GM12878 (cell line): ENCODE results near the gene SLC39A11. TPM values are rescaled to one million over a fixed set of nuclear protein-coding genes. Genes with fewer than 3 reads are reported as not detected.

Experiments used
- ATAC-seq: fragments of 200-7000 bp; cut with Tn5 transposase; 3 replicates; pipeline ENCODE4 v1.9.1; 2020; ENCODE audit warnings: mild to moderate bottlenecking, moderate library complexity
- BruUV-seq: library from RNA; stranded (reverse); fragments of 400-500 nt; replicated peaks from 2 replicates; lab custom pipeline; 2021; lab: Mats Ljungman, UMichigan
- CTCF ChIA-PET: fragments of 300-600 bp; sonication (Branson Sonifier 250); formaldehyde crosslinking; extraction: SDS; loops from one replicate; lab custom pipeline; 2021; ENCODE audit warnings: inconsistent platforms; lab: Yijun Ruan, JAX
- POLR2A ChIA-PET: fragments of 350-600 bp; formaldehyde crosslinking; extraction: SDS; loops from one replicate; lab custom pipeline; 2021; ENCODE audit warnings: inconsistent platforms; lab: Charles Lee
- RAD21 ChIA-PET: fragments of 300-600 bp; sonication (Branson Sonifier 250); formaldehyde crosslinking; loops from one replicate; lab custom pipeline; 2023; ENCODE audit warnings: antibody characterized with exemption; ENCODE audit not compliant: unreplicated experiment; lab: Charles Lee
- SMC1A ChIA-PET: fragments of 300-600 bp; sonication (Branson Sonifier 250); formaldehyde crosslinking; loops from one replicate; lab custom pipeline; 2023; ENCODE audit not compliant: unreplicated experiment, uncharacterized antibody; lab: Charles Lee
- DNase-seq: peaks from one replicate; pipeline ENCODE4 v3.0.0-alpha.2; 2011; ENCODE audit warnings: low read depth, low spot score
- FAIRE-seq: peaks from 3 replicates; lab custom pipeline; 2011; peaks lifted over from hg19 to GRCh38; lab: Jason Lieb, UNC
- H2AFZ ChIP-seq: 2 replicates; pipeline ENCODE4 v1.6.0; 2011; ENCODE audit warnings: low read depth, low read length, control low read depth; ENCODE audit not compliant: control insufficient read depth
- H3K27ac ChIP-seq: 2 replicates; pipeline ENCODE4 v1.5.1; 2011; ENCODE audit warnings: control low read depth; ENCODE audit not compliant: control insufficient read depth, insufficient read depth
- H3K27me3 ChIP-seq, 2 experiments: replicated peaks in 1 of 2; 2 replicates each; pipeline versions ENCODE4 v1.6.0 to v1.6.1; 2011; ENCODE audit warnings: low read length in 1 of 2; ENCODE audit not compliant: control insufficient read depth in 2 of 2, insufficient read depth in 2 of 2
- H3K36me3 ChIP-seq, 2 experiments: 2 replicates each; pipeline ENCODE4 v1.5.1; 2011; ENCODE audit warnings: low read length in 1 of 2; ENCODE audit not compliant: control insufficient read depth in 2 of 2, insufficient read depth in 2 of 2
- H3K4me1 ChIP-seq: 2 replicates; pipeline ENCODE4 v1.6.1; 2011; ENCODE audit warnings: mild to moderate bottlenecking, low read length, moderate library complexity, mixed read lengths; ENCODE audit not compliant: control insufficient read depth, insufficient read depth
- H3K4me2 ChIP-seq: 2 replicates; pipeline ENCODE4 v1.6.0; 2011; ENCODE audit warnings: control low read depth; ENCODE audit not compliant: control insufficient read depth, insufficient read depth
- H3K4me3 ChIP-seq: fragments of 200-600 bp; sonication (generic); 2 replicates; pipeline ENCODE4 v1.5.1; 2016
- H3K79me2 ChIP-seq: 2 replicates; pipeline ENCODE4 v1.6.0; 2011; ENCODE audit warnings: low read length; ENCODE audit not compliant: control insufficient read depth, insufficient read depth
- H3K9ac ChIP-seq: 2 replicates; pipeline ENCODE4 v1.8.0; 2011; ENCODE audit warnings: low read length, control low read depth, mixed read lengths; ENCODE audit not compliant: control insufficient read depth, insufficient read depth
- H3K9me3 ChIP-seq: replicated peaks from 3 replicates; pipeline ENCODE4 v1.5.1; 2011; ENCODE audit warnings: mild to moderate bottlenecking, low read length; ENCODE audit not compliant: control insufficient read depth, insufficient read depth
- H4K20me1 ChIP-seq: 2 replicates; pipeline ENCODE4 v1.6.0; 2011; ENCODE audit not compliant: control insufficient read depth, insufficient read depth
- BMI1 ChIP-seq: fragments of 450-650 bp; IDR thresholded peaks from 2 replicates; pipeline ENCODE4 v1.6.1; 2016; ENCODE audit warnings: mild to moderate bottlenecking, moderate library complexity, borderline replicate concordance
- BRCA1 ChIP-seq: IDR thresholded peaks from 2 replicates; pipeline ENCODE4 v1.6.1; 2011; ENCODE audit warnings: low read depth, low read length, improper control_type of control experiment
- DPF2 ChIP-seq: fragments of 450-650 bp; IDR thresholded peaks from 2 replicates; pipeline ENCODE4 v1.6.1; 2017; ENCODE audit warnings: mild to moderate bottlenecking
- EZH2 ChIP-seq: IDR thresholded peaks from 2 replicates; pipeline ENCODE4 v1.6.1; 2012; ENCODE audit warnings: low read depth, mild to moderate bottlenecking, control low read depth, inconsistent platforms, low read length, borderline replicate concordance; ENCODE audit not compliant: control insufficient read depth
- HDAC2 ChIP-seq: fragments of 200-600 bp; sonication (generic); IDR thresholded peaks from 2 replicates; pipeline ENCODE4 v1.6.1; 2017
- IKZF1 ChIP-seq: fragments of 450-650 bp; conservative IDR thresholded peaks from 2 replicates; pipeline ENCODE4 v1.6.1; 2017; ENCODE audit warnings: antibody characterized with exemption, mild to moderate bottlenecking
- MEF2B ChIP-seq: fragments of 450-650 bp; IDR thresholded peaks from 2 replicates; pipeline ENCODE4 v1.6.1; 2018; ENCODE audit warnings: mild to moderate bottlenecking, moderate library complexity; ENCODE audit not compliant: partially characterized antibody, poor library complexity, severe bottlenecking
- RCOR1 ChIP-seq: conservative IDR thresholded peaks from 2 replicates; pipeline ENCODE4 v1.6.1; 2012; ENCODE audit warnings: low read depth, low read length, improper control_type of control experiment
- SPI1 ChIP-seq: IDR thresholded peaks from 2 replicates; pipeline ENCODE4 v1.6.1; 2011; ENCODE audit warnings: low read depth, mild to moderate bottlenecking, low read length, moderate library complexity, borderline replicate concordance; ENCODE audit not compliant: insufficient read depth
- SRF ChIP-seq, 2 experiments: IDR thresholded peaks; 2 replicates each; pipeline ENCODE4 v1.6.1; 2011; ENCODE audit warnings: low read depth in 2 of 2, low read length in 2 of 2, mild to moderate bottlenecking in 1 of 2, moderate library complexity in 1 of 2
- ZBED1 ChIP-seq: IDR thresholded peaks from 2 replicates; pipeline ENCODE4 v1.6.1; 2016; ENCODE audit warnings: borderline replicate concordance
- ZNF217 ChIP-seq: fragments of 450-650 bp; IDR thresholded peaks from 2 replicates; pipeline ENCODE4 v1.6.1; 2017; ENCODE audit warnings: antibody characterized with exemption, mild to moderate bottlenecking
- ZZZ3 ChIP-seq: IDR thresholded peaks from 2 replicates; pipeline ENCODE4 v1.6.1; 2011; ENCODE audit warnings: low read depth; ENCODE audit not compliant: control insufficient read depth, insufficient read length
- WGBS: methylation state at CpG from one replicate; pipeline ENCODE4 v1.1.6; 2016; ENCODE audit warnings: low lambda C conversion rate; ENCODE audit not compliant: insufficient replicate concordance, insufficient coverage; ENCODE audit errors: missing lambda C conversion rate; 5-methylcytosine and 5-hydroxymethylcytosine counted together
- in situ Hi-C: fragments of 300-500 bp; cut with MboI; formaldehyde crosslinking; loops from 9 replicates; pipeline ENCODE4 v1.14.3; 2018; ENCODE audit warnings: mixed read lengths
- intact Hi-C: fragments of 100-400 bp; cut with micrococcal nuclease; formaldehyde crosslinking; loops from one replicate; pipeline ENCODE4 v1.14.2; 2022; ENCODE audit not compliant: unreplicated experiment
- polyA plus RNA-seq, 11 experiments: library from polyadenylated mRNA; depleted of rRNA in 4 of 11; unstranded in 6 of 11; stranded (reverse) in 5 of 11; fragments of >200 nt; fragmentation: Nextera tagmentation in 4 of 11; fragmentation: Illumina TruSeq in 1 of 11; extraction: Ambion mirVana in 4 of 11; extraction: Trizol in 1 of 11; gene quantifications; 1 replicate in 1 of 11; 2 replicates in 10 of 11; pipeline versions ENCODE4 v1.2.1 to v1.2.3, GENCODE V29; 2011 to 2016; ENCODE audit warnings: inconsistent platforms in 2 of 11, missing spikeins in 2 of 11, low read depth in 1 of 11
- total RNA-seq, 4 experiments: library from RNA; depleted of rRNA in 3 of 4; stranded (reverse); fragments of >200 nt in 3 of 4; fragmentation: Illumina TruSeq in 1 of 4; extraction: Trizol in 1 of 4; gene quantifications; 2 replicates each; pipeline versions ENCODE4 v1.2.1 to v1.2.3, GENCODE V29; 2013 to 2021
- TF ChIP-seq, protein P1 (sequence below): IDR thresholded peaks from 2 replicates; pipeline ENCODE4 v1.6.1; 2012; ENCODE audit warnings: low read depth, low read length, improper control_type of control experiment
- TF ChIP-seq, protein P2 (sequence below): fragments of 450-650 bp; IDR thresholded peaks from 2 replicates; pipeline ENCODE4 v1.6.1; 2017; ENCODE audit warnings: low read depth, mild to moderate bottlenecking, moderate library complexity

The SLC39A11 gene
- total and polyA plus RNA-seq, 10 of the 15 experiments (the other 5 are each of a cell fraction or from before 2014, with no cell fraction given): 8.6 to 23.8 (median 14.0) TPM

DNA sequence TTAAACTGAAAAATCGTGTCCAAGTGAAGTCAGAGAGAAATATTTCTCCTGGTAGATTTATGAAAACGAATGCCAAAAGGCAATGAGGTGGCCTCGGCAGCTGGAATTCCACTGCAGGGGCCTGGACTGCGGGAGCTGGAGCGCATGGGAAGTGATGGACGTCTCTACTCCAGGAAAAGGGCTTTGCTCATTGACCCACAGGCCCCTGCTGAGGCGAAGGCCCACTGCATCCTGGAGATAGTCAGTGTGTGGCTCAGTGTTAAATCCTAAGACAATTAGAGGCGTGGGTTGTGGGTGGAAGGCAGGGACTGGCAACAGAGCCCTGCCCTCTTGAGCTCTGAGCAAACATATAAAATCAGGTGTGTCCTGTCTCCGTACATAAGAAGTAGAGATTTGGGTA lies 191.4 kb downstream of the SLC39A11 start:
- DNase-seq: no peak
- TF ChIP-seq BMI1 (no peak), ZNF217 (no peak), EZH2 (no peak)
- no TSS peak for BruUV-seq
- H3K27me3 ChIP-seq: no peaks in the 10 kb centered on the region
- WGBS: 71% methylated on average over 9 of the region's 9 CpGs
- ChIA-PET POLR2A (no interaction called here), CTCF (no interaction called here), SMC1A (no interaction called here), RAD21 (no interaction called here)
- no peaks in the 10 kb centered on the region for H3K4me1 ChIP-seq
- H3K36me3 ChIP-seq: no peaks in the 10 kb centered on the region; a peak in 2 of 4 replicates
- no peak for ATAC-seq
- no peak for FAIRE-seq
- in situ Hi-C loops (no loop called here), intact Hi-C loops (no loop called here)
- no peak overlapping the region for H3K4me3 ChIP-seq
- no peaks in the 10 kb centered on the region for H3K9me3 ChIP-seq
- no peak overlapping the region for H2AFZ ChIP-seq
- H3K4me2 ChIP-seq: no peak overlapping the region
- no peaks in the 10 kb centered on the region for H3K79me2 ChIP-seq
- H4K20me1 ChIP-seq: no peaks in the 10 kb centered on the region; the same call in 1 of the 2 replicates
- H3K9ac ChIP-seq: no peak overlapping the region
- H3K27ac ChIP-seq: no peak overlapping the region

DNA sequence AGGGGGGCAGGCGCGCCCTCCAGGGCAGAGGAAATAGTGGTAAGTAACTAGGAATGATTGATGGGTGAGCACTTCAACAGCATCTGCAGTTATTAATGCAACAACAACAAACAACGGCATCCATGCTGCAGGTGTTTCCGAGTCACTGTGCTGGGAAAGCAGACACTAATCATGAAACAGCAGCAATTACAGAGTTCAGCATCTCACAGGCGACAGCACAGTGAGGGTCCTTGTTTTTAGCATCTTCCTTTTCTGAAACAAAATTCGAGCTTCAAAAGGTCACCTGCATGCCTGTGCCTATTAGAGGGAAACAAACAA lies 191.9 kb downstream of the SLC39A11 start:
- intact Hi-C loops: no loop called here
- no peaks in the 10 kb centered on the region; a peak in 1 of 4 replicates for H3K36me3 ChIP-seq
- H3K27ac ChIP-seq: no peak overlapping the region
- BruUV-seq: no TSS peak
- H3K27me3 ChIP-seq: no peaks in the 10 kb centered on the region
- H2AFZ ChIP-seq: no peak overlapping the region
- in situ Hi-C loops: no loop called here
- no peaks in the 10 kb centered on the region for H3K79me2 ChIP-seq
- ChIA-PET POLR2A (no interaction called here), CTCF (no interaction called here), RAD21 (no interaction called here), SMC1A (no interaction called here)
- H3K9me3 ChIP-seq: no peaks in the 10 kb centered on the region
- DNase-seq: no peak
- H3K9ac ChIP-seq: no peak overlapping the region
- no peak overlapping the region for H3K4me3 ChIP-seq
- no peaks in the 10 kb centered on the region; the same call in 1 of the 2 replicates for H4K20me1 ChIP-seq
- no peak overlapping the region for H3K4me2 ChIP-seq
- no peak for ATAC-seq
- no peak for FAIRE-seq
- no peaks in the 10 kb centered on the region for H3K4me1 ChIP-seq
- 83% methylated on average over 6 of the region's 6 CpGs for WGBS
- TF ChIP-seq, protein P1, sequence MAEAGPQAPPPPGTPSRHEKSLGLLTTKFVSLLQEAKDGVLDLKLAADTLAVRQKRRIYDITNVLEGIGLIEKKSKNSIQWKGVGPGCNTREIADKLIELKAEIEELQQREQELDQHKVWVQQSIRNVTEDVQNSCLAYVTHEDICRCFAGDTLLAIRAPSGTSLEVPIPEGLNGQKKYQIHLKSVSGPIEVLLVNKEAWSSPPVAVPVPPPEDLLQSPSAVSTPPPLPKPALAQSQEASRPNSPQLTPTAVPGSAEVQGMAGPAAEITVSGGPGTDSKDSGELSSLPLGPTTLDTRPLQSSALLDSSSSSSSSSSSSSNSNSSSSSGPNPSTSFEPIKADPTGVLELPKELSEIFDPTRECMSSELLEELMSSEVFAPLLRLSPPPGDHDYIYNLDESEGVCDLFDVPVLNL: no peak
- no peak for TF ChIP-seq HDAC2
- TF ChIP-seq SRF (IDR thresholded peaks at IDR 0.05; ENCODE audit: low read depth in 2 of 2, low read length in 2 of 2): no peak
- TF ChIP-seq MEF2B: no peak
- no peak for TF ChIP-seq DPF2
- TF ChIP-seq RCOR1: no peak
- TF ChIP-seq SPI1: no peak
- no peak for TF ChIP-seq ZZZ3
- no peak for TF ChIP-seq BRCA1
- TF ChIP-seq, protein P2, sequence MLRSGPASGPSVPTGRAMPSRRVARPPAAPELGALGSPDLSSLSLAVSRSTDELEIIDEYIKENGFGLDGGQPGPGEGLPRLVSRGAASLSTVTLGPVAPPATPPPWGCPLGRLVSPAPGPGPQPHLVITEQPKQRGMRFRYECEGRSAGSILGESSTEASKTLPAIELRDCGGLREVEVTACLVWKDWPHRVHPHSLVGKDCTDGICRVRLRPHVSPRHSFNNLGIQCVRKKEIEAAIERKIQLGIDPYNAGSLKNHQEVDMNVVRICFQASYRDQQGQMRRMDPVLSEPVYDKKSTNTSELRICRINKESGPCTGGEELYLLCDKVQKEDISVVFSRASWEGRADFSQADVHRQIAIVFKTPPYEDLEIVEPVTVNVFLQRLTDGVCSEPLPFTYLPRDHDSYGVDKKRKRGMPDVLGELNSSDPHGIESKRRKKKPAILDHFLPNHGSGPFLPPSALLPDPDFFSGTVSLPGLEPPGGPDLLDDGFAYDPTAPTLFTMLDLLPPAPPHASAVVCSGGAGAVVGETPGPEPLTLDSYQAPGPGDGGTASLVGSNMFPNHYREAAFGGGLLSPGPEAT: no peak
- TF ChIP-seq ZBED1: no peak
- no peak for TF ChIP-seq IKZF1
